A549 (cell line): ENCODE data around the gene ERN2. TPM values are rescaled to one million over a fixed set of nuclear protein-coding genes. Genes with fewer than 3 reads are reported as not detected.

Source experiments
- ATAC-seq, 2 experiments: fragments of 200-7000 bp in 1 of 2; fragments of >200 bp in 1 of 2; cut with Nextera tagmentation in 1 of 2; cut with Tn5 transposase in 1 of 2; 3 replicates each; pipeline versions ENCODE4 v1.8.0 to v1.9.1; 2018 to 2020; ENCODE audit warnings: mild to moderate bottlenecking in 1 of 2, moderate library complexity in 1 of 2
- CTCF ChIA-PET: fragments of 300-600 bp; sonication (Branson Sonifier 250); formaldehyde crosslinking; extraction: SDS; loops from one replicate; lab custom pipeline; 2021; ENCODE audit warnings: antibody characterized with exemption, inconsistent platforms; lab: Yijun Ruan, JAX
- POLR2A ChIA-PET: fragments of 350-600 bp; formaldehyde crosslinking; extraction: SDS; loops from one replicate; lab custom pipeline; 2021; ENCODE audit warnings: antibody characterized with exemption, inconsistent platforms; lab: Yijun Ruan, JAX
- DNase-seq, 2 experiments: peaks; one replicate each; pipeline versions ENCODE4 v3.0.0 to v3.0.0-alpha.2; 2011 to 2016; ENCODE audit warnings: low read depth in 1 of 2, low spot score in 1 of 2
- FAIRE-seq: peaks from 2 replicates; lab custom pipeline; 2011; peaks lifted over from hg19 to GRCh38; lab: Jason Lieb, UNC
- H3K27ac ChIP-seq, 2 experiments: fragments of >200 bp; sonication (Bioruptor Twin); formaldehyde crosslinking; 3 replicates each; pipeline ENCODE4 v1.5.1; 2016 to 2017
- H3K4me1 ChIP-seq: fragments of >200 bp; sonication (Bioruptor Twin); formaldehyde crosslinking; 3 replicates; pipeline ENCODE4 v1.6.1; 2016
- H3K4me2 ChIP-seq: fragments of >200 bp; sonication (Bioruptor Twin); formaldehyde crosslinking; 3 replicates; pipeline ENCODE4 v1.6.1; 2016
- H3K4me3 ChIP-seq: fragments of >200 bp; sonication (Bioruptor Twin); formaldehyde crosslinking; 3 replicates; pipeline ENCODE4 v1.5.1; 2016
- H3K9me3 ChIP-seq: fragments of >200 bp; sonication (Bioruptor Twin); formaldehyde crosslinking; 3 replicates; pipeline ENCODE4 v1.6.1; 2016
- BHLHE40 ChIP-seq: IDR thresholded peaks from 2 replicates; pipeline ENCODE4 v1.6.1; 2012; ENCODE audit warnings: low read depth, low read length, inconsistent platforms
- CBX2 ChIP-seq: fragments of 200-600 bp; sonication (generic); IDR thresholded peaks from 2 replicates; pipeline ENCODE4 v1.6.1; 2016; ENCODE audit warnings: low read depth, mild to moderate bottlenecking, borderline replicate concordance
- CEBPB ChIP-seq, 2 experiments: fragments of >200 bp in 1 of 2; sonication (Bioruptor Twin) in 1 of 2; formaldehyde crosslinking in 1 of 2; IDR thresholded peaks; 2 replicates each; pipeline ENCODE4 v1.6.1; 2012 to 2016
- CHD2 ChIP-seq: fragments of 150-350 bp; IDR thresholded peaks from 2 replicates; pipeline ENCODE4 v1.6.1; 2014; ENCODE audit warnings: low read length; ENCODE audit not compliant: partially characterized antibody
- EHMT2 ChIP-seq: fragments of 200-600 bp; sonication (generic); IDR thresholded peaks from 2 replicates; pipeline ENCODE4 v1.6.1; 2016; ENCODE audit warnings: antibody characterized with exemption, low read depth, mild to moderate bottlenecking, moderate library complexity
- EP300 ChIP-seq, 2 experiments: fragments of >200 bp; sonication (Bioruptor Twin); formaldehyde crosslinking; IDR thresholded peaks; 2 replicates in 1 of 2; 3 replicates in 1 of 2; pipeline ENCODE4 v1.6.1; 2016 to 2017
- ESRRA ChIP-seq: fragments of 150-350 bp; IDR thresholded peaks from 2 replicates; pipeline ENCODE4 v1.6.1; 2014; ENCODE audit warnings: mild to moderate bottlenecking, low read length, borderline replicate concordance
- HEYL ChIP-seq: fragments of 250-450 bp; sonication (Bioruptor Pico); IDR thresholded peaks from 2 replicates; pipeline ENCODE4 v1.8.0; 2021; ENCODE audit warnings: mild to moderate bottlenecking, moderate library complexity
- HOXA7 ChIP-seq: fragments of 250-450 bp; sonication (Bioruptor Pico); IDR thresholded peaks from 2 replicates; pipeline ENCODE4 v1.5.0; 2020; ENCODE audit warnings: mild to moderate bottlenecking, moderate library complexity
- HOXB13 ChIP-seq: fragments of 250-450 bp; sonication (Bioruptor Pico); IDR thresholded peaks from 2 replicates; pipeline ENCODE4 v1.5.0; 2020; ENCODE audit warnings: low read depth, mild to moderate bottlenecking, moderate library complexity
- JUN ChIP-seq, 2 experiments: fragments of >200 bp; sonication (Bioruptor Twin); formaldehyde crosslinking; IDR thresholded peaks; 2 replicates in 1 of 2; 3 replicates in 1 of 2; pipeline ENCODE4 v1.6.1; 2016 to 2017
- KDM1A ChIP-seq: fragments of 200-600 bp; sonication (generic); IDR thresholded peaks from 2 replicates; pipeline ENCODE4 v1.6.1; 2016; ENCODE audit warnings: low read depth, mild to moderate bottlenecking
- KDM5A ChIP-seq: fragments of 200-600 bp; sonication (generic); IDR thresholded peaks from 2 replicates; pipeline ENCODE4 v1.6.1; 2016; ENCODE audit warnings: antibody characterized with exemption, mild to moderate bottlenecking
- MAFK ChIP-seq: fragments of 450-650 bp; IDR thresholded peaks from 2 replicates; pipeline ENCODE4 v1.6.1; 2014; ENCODE audit not compliant: partially characterized antibody
- MYC ChIP-seq: IDR thresholded peaks from 2 replicates; pipeline ENCODE4 v1.6.1; 2012; ENCODE audit warnings: mild to moderate bottlenecking, inconsistent platforms, low read length, improper control_type of control experiment, borderline replicate concordance
- POLR2A ChIP-seq: IDR thresholded peaks from 2 replicates; pipeline ENCODE4 v1.6.1; 2012; ENCODE audit warnings: mild to moderate bottlenecking, low read length
- POLR2AphosphoS2 ChIP-seq: conservative IDR thresholded peaks from 2 replicates; pipeline ENCODE4 v1.6.1; 2012; ENCODE audit warnings: low read length, improper control_type of control experiment, inconsistent platforms
- RFX5 ChIP-seq: fragments of 450-650 bp; IDR thresholded peaks from 2 replicates; pipeline ENCODE4 v1.7.1; 2014; ENCODE audit warnings: antibody characterized with exemption, mild to moderate bottlenecking, moderate library complexity
- TP53 ChIP-seq: fragments of 250-450 bp; sonication (Bioruptor Pico); IDR thresholded peaks from 2 replicates; pipeline ENCODE4 v1.5.0; 2021; ENCODE audit warnings: mild to moderate bottlenecking, moderate library complexity
- USF2 ChIP-seq: fragments of 450-650 bp; IDR thresholded peaks from 2 replicates; pipeline ENCODE4 v1.6.1; 2014; ENCODE audit warnings: antibody characterized with exemption
- ZC3H11A ChIP-seq: fragments of 450-650 bp; IDR thresholded peaks from 2 replicates; pipeline ENCODE4 v1.6.1; 2014; ENCODE audit warnings: antibody characterized with exemption, mild to moderate bottlenecking
- ZFP36 ChIP-seq: fragments of 450-650 bp; IDR thresholded peaks from 2 replicates; pipeline ENCODE4 v1.6.1; 2014; ENCODE audit warnings: borderline replicate concordance; ENCODE audit not compliant: partially characterized antibody
- WGBS: methylation state at CpG from one replicate; pipeline ENCODE4 v1.1.6; 2017; ENCODE audit errors: missing lambda C conversion rate; 5-methylcytosine and 5-hydroxymethylcytosine counted together
- polyA plus RNA-seq, 4 experiments: library from polyadenylated mRNA; depleted of rRNA in 3 of 4; stranded (reverse); fragments of >200 nt; fragmentation: RNase III in 1 of 4; extraction: RNeasy Plus Mini Kit Qiagen cat#74134 plus additional on column Dnase treatment in 1 of 4; gene quantifications; 2 replicates in 3 of 4; 3 replicates in 1 of 4; pipeline ENCODE4 v1.2.3, GENCODE V29; 2011 to 2017
- TF ChIP-seq, protein P1 (sequence below): fragments of 250-450 bp; sonication (Bioruptor Pico); IDR thresholded peaks from 2 replicates; pipeline ENCODE4 v1.5.0; 2021; ENCODE audit warnings: mild to moderate bottlenecking, moderate library complexity, borderline replicate concordance
- TF ChIP-seq, protein P2 (sequence below): fragments of 250-450 bp; sonication (Bioruptor Pico); IDR thresholded peaks from 2 replicates; pipeline ENCODE4 v1.5.0; 2020; ENCODE audit warnings: low read depth, mild to moderate bottlenecking, moderate library complexity

Gene ERN2
- polyA plus RNA-seq, 2 of the 4 experiments (the other 2 are of a cell fraction), result not detected

DNA sequence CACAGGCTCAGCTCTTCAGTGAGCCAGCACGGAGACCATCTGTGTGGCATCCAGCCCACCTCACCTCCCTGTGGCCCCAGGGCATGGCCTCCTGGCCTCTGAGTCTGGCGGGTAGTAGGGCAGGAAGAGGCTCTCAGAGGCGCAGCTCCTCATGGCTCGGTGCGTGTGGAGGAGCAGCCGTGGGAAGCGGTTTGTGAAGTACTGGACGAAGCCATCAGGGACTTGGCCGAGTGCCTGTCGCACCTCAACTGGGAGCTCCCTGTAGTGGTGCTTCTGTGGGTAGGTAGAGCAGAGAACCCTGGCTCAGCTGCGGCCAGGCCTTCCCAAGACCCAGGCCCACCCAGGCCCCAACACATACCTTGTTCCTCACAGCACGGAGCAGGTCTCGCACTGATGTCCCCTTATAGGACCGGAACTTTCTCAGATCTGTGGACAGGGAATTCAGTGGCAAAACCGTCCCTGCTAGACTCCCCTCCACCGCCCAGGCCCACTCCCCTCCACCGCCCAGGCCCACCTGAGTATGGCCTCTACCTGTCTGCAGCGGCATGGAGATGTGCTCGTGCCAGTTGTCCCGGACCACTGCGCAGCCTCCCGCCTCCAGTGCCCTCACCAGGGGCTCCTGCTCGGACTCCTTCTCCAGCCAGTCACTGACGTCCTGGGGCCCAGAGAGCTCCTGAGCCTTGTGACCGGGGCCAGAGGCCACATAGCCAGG lies 22.1 kb downstream of the ERN2 start:
- FAIRE-seq (no peak), DNase-seq (no peak), ATAC-seq (no peak)
- 94% methylated on average over 21 of the region's 25 CpGs for WGBS
- ChIA-PET POLR2A (no interaction called here), CTCF (interaction anchor here (1.2 kb wide), 1 partner anchor 10 kb away, joined by 6 read pairs; no protein-coding TSS in a partner anchor)
- H3K9me3 ChIP-seq, result no peaks in the 10 kb centered on the region
- H3K4me2 ChIP-seq, result no peak overlapping the region
- H3K4me1 ChIP-seq, result 0 out of 3 replicates have a peak, but pooled peaks cover 3% of the 10 kb centered on the region
- H3K4me3 ChIP-seq, result no peak overlapping the region
- H3K27ac ChIP-seq, result no peak overlapping the region
- no peak for TF ChIP-seq JUN (IDR thresholded peaks at IDR 0.05)
- no peak for TF ChIP-seq CHD2
- TF ChIP-seq EHMT2, result no peak
- no peak for TF ChIP-seq CEBPB (IDR thresholded peaks at IDR 0.05)
- no peak for TF ChIP-seq MAFK
- TF ChIP-seq EP300 (IDR thresholded peaks at IDR 0.05), result no peak
- TF ChIP-seq KDM5A, result no peak
- no peak for TF ChIP-seq HOXB13

DNA sequence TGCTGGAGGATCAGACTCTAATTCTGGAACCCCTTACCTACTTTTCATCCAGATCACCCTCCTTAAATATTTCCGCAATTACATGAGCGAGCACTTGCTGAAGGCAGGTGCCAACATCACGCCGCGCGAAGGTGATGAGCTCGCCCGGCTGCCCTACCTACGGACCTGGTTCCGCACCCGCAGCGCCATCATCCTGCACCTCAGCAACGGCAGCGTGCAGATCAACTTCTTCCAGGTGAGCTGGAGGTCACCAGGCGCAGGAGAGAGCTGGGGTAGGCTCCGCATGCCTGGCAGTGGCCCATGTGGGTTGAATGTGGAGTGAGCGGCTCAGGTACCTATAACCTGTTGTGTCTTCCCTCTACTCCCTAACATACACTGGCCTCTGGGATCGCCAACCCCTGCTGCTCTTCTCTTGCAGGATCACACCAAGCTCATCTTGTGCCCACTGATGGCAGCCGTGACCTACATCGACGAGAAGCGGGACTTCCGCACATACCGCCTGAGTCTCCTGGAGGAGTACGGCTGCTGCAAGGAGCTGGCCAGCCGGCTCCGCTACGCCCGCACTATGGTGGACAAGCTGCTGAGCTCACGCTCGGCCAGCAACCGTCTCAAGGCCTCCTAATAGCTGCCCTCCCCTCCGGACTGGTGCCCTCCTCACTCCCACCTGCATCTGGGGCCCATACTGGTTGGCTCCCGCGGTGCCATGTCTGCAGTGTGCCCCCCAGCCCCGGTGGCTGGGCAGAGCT lies 23.4 kb downstream of the ERN2 start:
- Histone ChIP-seq H3K9me3 (no peaks in the 10 kb centered on the region), H3K4me3 (no peak overlapping the region), H3K4me2 (no peak overlapping the region), H3K4me1 (0 out of 3 replicates have a peak, but pooled peaks cover 3% of the 10 kb centered on the region), H3K27ac (no peak overlapping the region)
- POLR2A ChIA-PET, result no interaction called here
- ATAC-seq (no peak), FAIRE-seq (no peak), DNase-seq (no peak)
- CTCF ChIA-PET, result interaction anchor here (0.9 to 1.3 kb wide), 2 partner anchors 11 to 35 kb away, joined by 3 read pairs; no protein-coding TSS in a partner anchor
- 96% methylated on average over 32 of the region's 36 CpGs for WGBS
- TF ChIP-seq HOXA7 (CRISPR knock-in tag) (no peak), BHLHE40 (no peak), MYC (no peak), POLR2AphosphoS2 (no peak), CBX2 (no peak), ZC3H11A (no peak), HEYL (CRISPR knock-in tag) (no peak), POLR2A (no peak), ESRRA (no peak), KDM1A (no peak), USF2 (no peak), MAFK (no peak), RFX5 (no peak), TP53 (CRISPR knock-in tag) (no peak), ZFP36 (no peak)
- TF ChIP-seq, protein P1, sequence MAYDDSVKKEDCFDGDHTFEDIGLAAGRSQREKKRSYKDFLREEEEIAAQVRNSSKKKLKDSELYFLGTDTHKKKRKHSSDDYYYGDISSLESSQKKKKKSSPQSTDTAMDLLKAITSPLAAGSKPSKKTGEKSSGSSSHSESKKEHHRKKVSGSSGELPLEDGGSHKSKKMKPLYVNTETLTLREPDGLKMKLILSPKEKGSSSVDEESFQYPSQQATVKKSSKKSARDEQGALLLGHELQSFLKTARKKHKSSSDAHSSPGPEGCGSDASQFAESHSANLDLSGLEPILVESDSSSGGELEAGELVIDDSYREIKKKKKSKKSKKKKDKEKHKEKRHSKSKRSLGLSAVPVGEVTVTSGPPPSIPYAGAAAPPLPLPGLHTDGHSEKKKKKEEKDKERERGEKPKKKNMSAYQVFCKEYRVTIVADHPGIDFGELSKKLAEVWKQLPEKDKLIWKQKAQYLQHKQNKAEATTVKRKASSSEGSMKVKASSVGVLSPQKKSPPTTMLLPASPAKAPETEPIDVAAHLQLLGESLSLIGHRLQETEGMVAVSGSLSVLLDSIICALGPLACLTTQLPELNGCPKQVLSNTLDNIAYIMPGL (CRISPR knock-in tag), result no peak
- TF ChIP-seq, protein P2, sequence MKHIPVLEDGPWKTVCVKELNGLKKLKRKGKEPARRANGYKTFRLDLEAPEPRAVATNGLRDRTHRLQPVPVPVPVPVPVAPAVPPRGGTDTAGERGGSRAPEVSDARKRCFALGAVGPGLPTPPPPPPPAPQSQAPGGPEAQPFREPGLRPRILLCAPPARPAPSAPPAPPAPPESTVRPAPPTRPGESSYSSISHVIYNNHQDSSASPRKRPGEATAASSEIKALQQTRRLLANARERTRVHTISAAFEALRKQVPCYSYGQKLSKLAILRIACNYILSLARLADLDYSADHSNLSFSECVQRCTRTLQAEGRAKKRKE (CRISPR knock-in tag), result no peak
